PFSK-1 (cell line): ENCODE results near the gene HMGCR.

Experiments used
- FOXP2 ChIP-seq: optimal IDR thresholded peaks from 2 replicates; pipeline ENCODE3; 2011; ENCODE audit warnings: borderline replicate concordance, control low read depth, inconsistent platforms; ENCODE audit not compliant: insufficient read depth; ENCODE audit errors: extremely low read length, extremely low read depth
- POLR2AphosphoS5 ChIP-seq: IDR thresholded peaks from 2 replicates; pipeline ENCODE4 v1.6.1; 2012; ENCODE audit warnings: low read depth, mild to moderate bottlenecking, control low read depth, low read length, moderate library complexity
- SIN3A ChIP-seq: IDR thresholded peaks from 2 replicates; pipeline ENCODE4 v1.6.1; 2012; ENCODE audit warnings: mild to moderate bottlenecking, low read length, moderate library complexity, borderline replicate concordance; ENCODE audit not compliant: insufficient read depth
- TAF1 ChIP-seq: IDR thresholded peaks from 2 replicates; pipeline ENCODE4 v1.6.1; 2012; ENCODE audit warnings: low read length, control low read depth, borderline replicate concordance; ENCODE audit not compliant: insufficient read depth

GRCh38 chr5:75325242-75325641 is 11.8 kb upstream of the HMGCR start:
- TF ChIP-seq FOXP2: no peak
- no peak for TF ChIP-seq POLR2AphosphoS5
- TF ChIP-seq SIN3A: no peak
- TF ChIP-seq TAF1: no peak
